ENCODE data around the gene COPZ2.

Gene COPZ2

DNA sequence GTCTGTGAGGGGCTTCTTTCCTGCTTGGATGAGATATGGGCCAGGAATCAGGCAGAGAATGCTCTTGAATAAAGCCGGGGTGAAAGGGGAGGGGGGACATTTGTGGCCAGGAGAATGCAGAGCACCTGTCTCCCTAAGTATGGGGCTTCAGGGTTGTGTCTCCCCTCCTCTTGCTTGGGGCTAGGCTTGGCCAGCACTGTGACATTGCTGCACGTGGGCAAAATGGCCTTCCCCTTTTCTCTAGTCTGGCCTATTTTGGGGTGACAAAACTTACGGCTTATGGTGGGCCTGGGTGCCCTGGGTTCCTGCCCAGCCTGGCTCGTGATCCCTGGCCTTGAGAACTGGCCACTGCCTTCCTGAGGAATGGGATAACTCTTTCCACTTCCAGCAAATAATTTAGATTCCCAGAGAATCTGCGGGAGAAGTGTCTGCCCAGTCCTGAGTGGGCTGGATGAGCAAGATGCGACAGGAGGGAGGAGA is 16.2 kb upstream of the COPZ2 start:
- Histone ChIP-seq H3K36me3 (ENCODE audit: control insufficient read depth in 2 of 2, insufficient read depth in 1 of 2, low read length in 2 of 2) (peaks cover 19 to 77% of the 10 kb centered on the region in 2 experiments), H3K9me3 (ENCODE audit: control insufficient read depth, insufficient read depth, low read depth, low read length) (no peaks in the 10 kb centered on the region)
- POLR2A ChIA-PET = interaction anchor here (0.9 to 1.0 kb wide), 2 partner anchors 20 to 29 kb away, joined by 3 read pairs; no protein-coding TSS in a partner anchor

DNA sequence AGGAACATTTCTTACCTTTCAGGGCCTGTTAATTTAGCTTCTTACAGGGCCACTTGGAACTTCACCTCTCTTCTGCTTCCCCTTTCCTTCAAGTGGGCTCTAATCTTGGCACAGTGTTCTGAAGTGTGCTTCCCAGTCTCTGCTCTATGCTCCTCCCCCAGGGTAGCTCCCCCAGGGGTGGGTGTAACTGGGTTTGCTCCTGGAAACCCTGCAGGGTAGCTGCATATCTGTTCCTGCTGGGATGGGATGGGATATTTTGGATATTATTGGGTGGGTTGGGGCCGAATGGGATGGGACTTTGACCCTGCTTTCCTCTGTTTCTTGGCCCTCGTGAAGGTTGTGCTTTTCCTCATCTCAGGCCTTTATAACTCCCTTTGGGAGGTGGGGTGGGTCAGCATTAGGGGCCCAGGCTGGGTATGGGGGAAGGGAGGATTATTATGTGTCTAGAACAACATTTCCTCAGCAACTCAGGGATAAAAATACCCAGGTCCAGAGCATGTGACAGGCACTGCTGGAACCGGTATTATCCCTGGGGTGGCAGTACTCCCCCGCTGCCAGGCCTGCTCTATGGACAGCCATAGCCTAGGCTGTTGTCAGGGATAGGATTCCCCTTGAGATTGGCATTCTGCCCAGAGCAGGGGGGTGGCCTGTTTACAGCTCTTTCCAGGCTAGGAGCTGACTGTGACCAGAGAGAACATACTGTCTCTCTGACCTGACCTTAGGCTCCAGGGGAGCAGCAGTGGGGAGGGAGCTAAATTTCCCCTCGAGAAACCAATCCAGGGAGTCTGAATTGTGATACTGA is 15.6 kb upstream of the COPZ2 start:
- ChIA-PET POLR2A (interaction anchor here (0.5 to 1.4 kb wide), 4 partner anchors 27 to 158 kb away, joined by 3 to 5 read pairs (median 3); no protein-coding TSS in a partner anchor), CTCF (interaction anchor here (0.7 to 4.1 kb wide), 11 partner anchors 10 to 82 kb away, joined by 3 to 18 read pairs (median 4); partner anchors contain the start of gene CDK5RAP3)
- Histone ChIP-seq H3K4me1 (ENCODE audit: control insufficient read depth, insufficient read depth, low read length) (peaks cover 49% of the 10 kb centered on the region), H3K27ac (ENCODE audit: extremely low read depth, low read depth, low read length) (peak overlapping the region; percentile 37), H3K9me3 (ENCODE audit: control insufficient read depth, insufficient read depth, low read depth, low read length) (no peaks in the 10 kb centered on the region), H3K4me3 (ENCODE audit: low read depth, low read length) (no peak overlapping the region), H3K36me3 (ENCODE audit: control insufficient read depth in 2 of 2, insufficient read depth in 1 of 2, low read length in 2 of 2) (peaks cover 19 to 71% of the 10 kb centered on the region in 2 experiments)
- TF ChIP-seq ZNF561 (tag by site-specific recombination; IDR thresholded peaks at IDR 0.05; ENCODE audit: borderline replicate concordance) = no peak
- TF ChIP-seq ZNF473 (tag by site-specific recombination; IDR thresholded peaks at IDR 0.05) = no peak
- TF ChIP-seq ZNF223 (tag by site-specific recombination; IDR thresholded peaks at IDR 0.05) = no peak
- TF ChIP-seq GFI1B (tag by site-specific recombination; IDR thresholded peaks at IDR 0.05) = no peak
- TF ChIP-seq, protein P1, sequence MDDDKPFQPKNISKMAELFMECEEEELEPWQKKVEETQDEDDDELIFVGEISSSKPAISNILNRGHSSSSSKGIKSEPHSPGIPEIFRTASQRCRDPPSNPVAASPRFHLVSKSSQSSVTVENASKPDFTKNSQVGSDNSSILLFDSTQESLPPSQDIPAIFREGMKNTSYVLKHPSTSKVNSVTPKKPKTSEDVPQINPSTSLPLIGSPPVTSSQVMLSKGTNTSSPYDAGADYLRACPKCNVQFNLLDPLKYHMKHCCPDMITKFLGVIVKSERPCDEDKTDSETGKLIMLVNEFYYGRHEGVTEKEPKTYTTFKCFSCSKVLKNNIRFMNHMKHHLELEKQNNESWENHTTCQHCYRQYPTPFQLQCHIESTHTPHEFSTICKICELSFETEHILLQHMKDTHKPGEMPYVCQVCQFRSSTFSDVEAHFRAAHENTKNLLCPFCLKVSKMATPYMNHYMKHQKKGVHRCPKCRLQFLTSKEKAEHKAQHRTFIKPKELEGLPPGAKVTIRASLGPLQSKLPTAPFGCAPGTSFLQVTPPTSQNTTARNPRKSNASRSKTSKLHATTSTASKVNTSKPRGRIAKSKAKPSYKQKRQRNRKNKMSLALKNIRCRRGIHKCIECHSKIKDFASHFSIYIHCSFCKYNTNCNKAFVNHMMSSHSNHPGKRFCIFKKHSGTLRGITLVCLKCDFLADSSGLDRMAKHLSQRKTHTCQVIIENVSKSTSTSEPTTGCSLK (tag by site-specific recombination; IDR thresholded peaks at IDR 0.05) = no peak
- TF ChIP-seq ZBTB21 (tag by site-specific recombination; IDR thresholded peaks at IDR 0.05) = no peak
- TF ChIP-seq, protein P2, sequence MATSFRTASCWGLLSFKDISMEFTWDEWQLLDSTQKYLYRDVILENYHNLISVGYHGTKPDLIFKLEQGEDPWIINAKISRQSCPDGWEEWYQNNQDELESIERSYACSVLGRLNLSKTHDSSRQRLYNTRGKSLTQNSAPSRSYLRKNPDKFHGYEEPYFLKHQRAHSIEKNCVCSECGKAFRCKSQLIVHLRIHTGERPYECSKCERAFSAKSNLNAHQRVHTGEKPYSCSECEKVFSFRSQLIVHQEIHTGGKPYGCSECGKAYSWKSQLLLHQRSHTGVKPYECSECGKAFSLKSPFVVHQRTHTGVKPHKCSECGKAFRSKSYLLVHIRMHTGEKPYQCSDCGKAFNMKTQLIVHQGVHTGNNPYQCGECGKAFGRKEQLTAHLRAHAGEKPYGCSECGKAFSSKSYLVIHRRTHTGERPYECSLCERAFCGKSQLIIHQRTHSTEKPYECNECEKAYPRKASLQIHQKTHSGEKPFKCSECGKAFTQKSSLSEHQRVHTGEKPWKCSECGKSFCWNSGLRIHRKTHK (tag by site-specific recombination; IDR thresholded peaks at IDR 0.05) = no peak
- no peak for TF ChIP-seq ZNF514 (tag by site-specific recombination; IDR thresholded peaks at IDR 0.05)
- no peak for TF ChIP-seq SP7 (tag by site-specific recombination; IDR thresholded peaks at IDR 0.05)
- TF ChIP-seq ZNF169 (tag by site-specific recombination; IDR thresholded peaks at IDR 0.05) = no peak
- no peak for TF ChIP-seq ZNF266 (tag by site-specific recombination; IDR thresholded peaks at IDR 0.05; ENCODE audit: low read depth)

More for the DNA sequence above, 16.2 kb upstream of the COPZ2 start:
- Histone ChIP-seq H3K4me1 (ENCODE audit: control insufficient read depth, insufficient read depth, low read length) (peaks cover 49% of the 10 kb centered on the region), H3K4me3 (ENCODE audit: low read depth, low read length) (no peak overlapping the region), H3K27ac (ENCODE audit: extremely low read depth, low read depth, low read length) (peak overlapping the region; percentile 37)
- CTCF ChIA-PET = interaction anchor here (0.6 to 4.1 kb wide), 9 partner anchors 10 to 107 kb away, joined by 3 to 18 read pairs (median 6); partner anchors contain the start of gene CDK5RAP3
- no peak for TF ChIP-seq ZNF785 (tag by site-specific recombination; IDR thresholded peaks at IDR 0.05)
- no peak for TF ChIP-seq ZNF558 (tag by site-specific recombination; IDR thresholded peaks at IDR 0.05)
- TF ChIP-seq ZNF548 (tag by site-specific recombination; IDR thresholded peaks at IDR 0.05) = no peak
- TF ChIP-seq ZNF701 (tag by site-specific recombination; IDR thresholded peaks at IDR 0.05) = no peak
- no peak for TF ChIP-seq ZNF114 (tag by site-specific recombination; IDR thresholded peaks at IDR 0.05)
- TF ChIP-seq, protein P1 (tag by site-specific recombination; IDR thresholded peaks at IDR 0.05) = no peak
- TF ChIP-seq GFI1B (tag by site-specific recombination; IDR thresholded peaks at IDR 0.05) = no peak
- TF ChIP-seq, protein P3, sequence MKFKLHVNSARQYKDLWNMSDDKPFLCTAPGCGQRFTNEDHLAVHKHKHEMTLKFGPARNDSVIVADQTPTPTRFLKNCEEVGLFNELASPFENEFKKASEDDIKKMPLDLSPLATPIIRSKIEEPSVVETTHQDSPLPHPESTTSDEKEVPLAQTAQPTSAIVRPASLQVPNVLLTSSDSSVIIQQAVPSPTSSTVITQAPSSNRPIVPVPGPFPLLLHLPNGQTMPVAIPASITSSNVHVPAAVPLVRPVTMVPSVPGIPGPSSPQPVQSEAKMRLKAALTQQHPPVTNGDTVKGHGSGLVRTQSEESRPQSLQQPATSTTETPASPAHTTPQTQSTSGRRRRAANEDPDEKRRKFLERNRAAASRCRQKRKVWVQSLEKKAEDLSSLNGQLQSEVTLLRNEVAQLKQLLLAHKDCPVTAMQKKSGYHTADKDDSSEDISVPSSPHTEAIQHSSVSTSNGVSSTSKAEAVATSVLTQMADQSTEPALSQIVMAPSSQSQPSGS (tag by site-specific recombination; IDR thresholded peaks at IDR 0.05; ENCODE audit: low read depth) = no peak
- no peak for TF ChIP-seq YY1 (tag by site-specific recombination; IDR thresholded peaks at IDR 0.05)
- no peak for TF ChIP-seq GLIS1 (tag by site-specific recombination; IDR thresholded peaks at IDR 0.05)
- TF ChIP-seq, protein P4, sequence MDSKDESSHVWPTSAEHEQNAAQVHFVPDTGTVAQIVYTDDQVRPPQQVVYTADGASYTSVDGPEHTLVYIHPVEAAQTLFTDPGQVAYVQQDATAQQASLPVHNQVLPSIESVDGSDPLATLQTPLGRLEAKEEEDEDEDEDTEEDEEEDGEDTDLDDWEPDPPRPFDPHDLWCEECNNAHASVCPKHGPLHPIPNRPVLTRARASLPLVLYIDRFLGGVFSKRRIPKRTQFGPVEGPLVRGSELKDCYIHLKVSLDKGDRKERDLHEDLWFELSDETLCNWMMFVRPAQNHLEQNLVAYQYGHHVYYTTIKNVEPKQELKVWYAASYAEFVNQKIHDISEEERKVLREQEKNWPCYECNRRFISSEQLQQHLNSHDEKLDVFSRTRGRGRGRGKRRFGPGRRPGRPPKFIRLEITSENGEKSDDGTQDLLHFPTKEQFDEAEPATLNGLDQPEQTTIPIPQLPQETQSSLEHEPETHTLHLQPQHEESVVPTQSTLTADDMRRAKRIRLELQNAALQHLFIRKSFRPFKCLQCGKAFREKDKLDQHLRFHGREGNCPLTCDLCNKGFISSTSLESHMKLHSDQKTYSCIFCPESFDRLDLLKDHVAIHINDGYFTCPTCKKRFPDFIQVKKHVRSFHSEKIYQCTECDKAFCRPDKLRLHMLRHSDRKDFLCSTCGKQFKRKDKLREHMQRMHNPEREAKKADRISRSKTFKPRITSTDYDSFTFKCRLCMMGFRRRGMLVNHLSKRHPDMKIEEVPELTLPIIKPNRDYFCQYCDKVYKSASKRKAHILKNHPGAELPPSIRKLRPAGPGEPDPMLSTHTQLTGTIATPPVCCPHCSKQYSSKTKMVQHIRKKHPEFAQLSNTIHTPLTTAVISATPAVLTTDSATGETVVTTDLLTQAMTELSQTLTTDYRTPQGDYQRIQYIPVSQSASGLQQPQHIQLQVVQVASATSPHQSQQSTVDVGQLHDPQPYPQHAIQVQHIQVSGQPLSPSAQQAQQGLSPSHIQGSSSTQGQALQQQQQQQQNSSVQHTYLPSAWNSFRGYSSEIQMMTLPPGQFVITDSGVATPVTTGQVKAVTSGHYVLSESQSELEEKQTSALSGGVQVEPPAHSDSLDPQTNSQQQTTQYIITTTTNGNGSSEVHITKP (tag by site-specific recombination; IDR thresholded peaks at IDR 0.05) = no peak
- no peak for TF ChIP-seq ZNF404 (tag by site-specific recombination; IDR thresholded peaks at IDR 0.05)
- TF ChIP-seq ZNF239 (tag by site-specific recombination; IDR thresholded peaks at IDR 0.05) = no peak
